ENCODE data around the gene SYNPR.

SYNPR gene

DNA sequence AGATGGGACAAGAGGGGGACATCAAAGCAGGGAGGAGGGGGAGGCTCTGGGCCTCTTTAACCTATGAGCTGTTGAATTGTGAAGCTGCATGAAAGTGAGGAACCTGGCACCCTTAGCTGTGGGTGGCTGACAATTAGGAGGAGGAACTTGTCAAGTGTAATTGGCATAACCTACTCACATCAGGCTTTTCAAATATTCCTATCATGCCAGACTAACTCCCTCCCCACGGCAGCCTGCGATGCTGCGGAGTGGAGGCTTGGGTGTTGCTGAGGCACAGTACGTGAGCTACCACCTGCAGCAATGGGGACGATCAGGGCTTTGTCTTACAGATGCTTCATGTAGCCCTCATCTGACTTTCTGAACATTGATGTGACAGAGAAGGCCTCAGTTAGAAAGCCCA lies 193.7 kb downstream of the SYNPR start:
- no peak for DNase-seq (ENCODE audit: low read depth in 2 of 2)

DNA sequence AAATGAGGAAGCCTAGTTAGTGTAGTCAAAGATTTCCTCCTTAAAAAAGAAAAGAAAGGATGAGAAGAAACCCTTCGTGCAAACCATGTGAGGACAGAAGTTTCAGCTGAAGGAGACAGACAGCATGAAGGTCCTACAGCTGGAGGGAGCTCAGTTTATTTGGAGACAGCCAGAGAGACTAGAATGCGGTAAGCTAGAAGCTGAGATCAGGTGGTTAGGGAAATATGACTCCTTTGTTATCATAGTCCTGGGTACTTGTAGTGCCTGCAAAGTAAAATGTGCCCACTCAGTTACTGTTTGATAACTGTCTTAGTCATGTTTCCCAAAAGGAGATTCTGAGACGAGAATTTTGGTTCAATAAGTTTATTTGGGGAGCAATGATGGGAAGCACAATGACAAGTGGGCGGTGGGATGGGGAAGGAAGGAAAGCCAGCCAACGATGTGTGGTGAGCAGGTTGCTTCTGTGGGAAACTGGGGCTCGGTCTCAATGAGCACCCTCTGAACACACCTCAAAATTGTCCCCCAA lies 195.6 kb downstream of the SYNPR start:
- DNase-seq (ENCODE audit: low read depth in 2 of 2): no peak

GRCh38 chr3:63474828-63475518 lies 196.9 kb downstream of the SYNPR start:
- DNase-seq (ENCODE audit: low read depth in 2 of 2): no peak

GRCh38 chr3:63477494-63478129 lies 199.5 kb downstream of the SYNPR start:
- no peak for DNase-seq (ENCODE audit: low read depth in 2 of 2)

DNA sequence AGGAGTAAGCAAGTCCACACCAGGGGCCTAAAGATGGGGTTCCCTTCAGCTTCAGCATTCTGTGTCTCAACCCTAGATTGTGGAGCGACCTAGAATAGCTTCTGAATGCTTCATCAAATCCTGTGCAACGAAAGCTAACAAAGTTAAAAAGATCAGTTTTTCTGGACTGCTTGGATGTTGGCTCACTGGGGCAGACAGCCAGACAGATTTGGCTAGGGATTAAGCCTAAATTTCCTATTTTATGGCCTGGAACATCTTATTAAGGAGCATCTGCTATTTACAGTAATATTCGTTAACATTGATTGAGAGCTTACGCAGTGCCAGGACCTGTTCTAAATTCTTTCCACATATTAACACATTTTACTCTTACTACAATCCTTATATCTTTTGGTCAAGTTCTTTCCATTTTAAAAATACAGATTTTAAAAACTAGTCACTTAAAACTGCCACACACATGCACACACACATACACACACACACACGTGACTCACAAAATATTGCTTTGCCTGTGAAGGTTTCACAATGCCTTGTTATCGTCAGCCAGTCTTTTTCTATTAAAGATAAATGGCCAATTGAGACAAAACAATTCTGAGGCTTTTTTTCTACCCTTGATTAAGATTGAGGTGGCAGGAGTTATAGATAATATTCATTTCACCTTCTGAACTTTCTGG lies 201.0 kb downstream of the SYNPR start:
- DNase-seq (ENCODE audit: low read depth in 2 of 2): no peak

DNA sequence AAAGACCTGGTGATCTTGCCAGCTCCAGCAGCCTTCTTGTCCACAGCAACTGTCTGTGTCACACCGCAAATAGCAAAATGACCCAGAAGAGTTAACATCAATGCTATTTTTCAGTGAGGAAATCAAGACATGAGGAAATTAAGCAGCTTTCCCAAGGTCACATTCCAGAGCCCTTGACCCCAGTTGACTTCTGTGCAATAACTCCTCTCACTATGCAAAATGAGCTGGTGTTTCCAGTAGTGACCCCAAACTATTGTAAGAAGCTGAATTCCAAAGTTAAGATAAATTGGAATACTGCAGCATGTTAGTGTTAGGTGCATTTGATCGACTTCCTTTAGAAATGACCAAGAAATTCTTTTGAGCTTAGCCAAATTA lies 201.5 kb downstream of the SYNPR start:
- no peak for DNase-seq (ENCODE audit: low read depth in 2 of 2)

- no peak for DNase-seq (ENCODE audit: low read depth in 2 of 2)
Observed at GRCh38 chr3:63481627-63482026, 203.5 kb downstream of the SYNPR start.

DNA sequence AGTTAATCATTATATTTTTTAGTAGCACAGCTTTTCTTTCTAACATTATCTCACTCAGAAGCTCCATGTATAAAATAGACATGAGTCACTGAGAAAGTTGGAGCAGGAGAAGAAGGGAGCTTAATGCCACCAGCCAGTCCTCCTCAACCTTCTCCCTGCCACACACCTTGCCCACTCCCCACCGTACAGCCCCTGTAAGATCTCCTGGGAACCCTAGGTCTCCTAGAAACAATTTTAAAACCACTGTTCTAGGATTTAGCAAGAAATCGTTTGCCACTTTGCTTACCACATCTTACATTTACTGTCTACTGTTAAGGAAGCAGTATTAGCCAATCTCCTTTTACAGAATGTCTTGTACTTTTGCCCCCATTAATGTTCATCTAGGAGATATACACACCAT lies 204.2 kb downstream of the SYNPR start:
- no peak for DNase-seq (ENCODE audit: low read depth in 2 of 2)

DNA sequence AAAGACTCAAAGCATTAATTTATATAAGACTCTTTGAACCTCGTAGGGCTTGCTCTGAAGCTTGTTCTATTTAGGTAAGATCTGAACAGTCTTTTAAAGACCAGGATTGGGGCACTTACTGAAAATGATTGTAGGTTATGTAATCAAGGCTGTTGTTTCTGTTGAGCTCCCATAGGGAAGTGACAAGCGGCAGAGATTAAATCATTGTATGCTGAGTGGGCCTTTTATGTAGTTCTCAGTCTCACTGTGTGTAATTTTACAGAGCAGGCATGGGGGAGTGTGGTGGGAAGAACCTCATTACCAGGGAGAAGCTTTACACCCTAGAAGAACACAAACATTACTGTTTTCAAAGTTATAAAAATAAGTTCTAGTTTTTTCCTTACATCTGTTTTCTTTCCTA lies 214.4 kb downstream of the SYNPR start:
- no peak for DNase-seq (ENCODE audit: low read depth in 2 of 2)

DNA sequence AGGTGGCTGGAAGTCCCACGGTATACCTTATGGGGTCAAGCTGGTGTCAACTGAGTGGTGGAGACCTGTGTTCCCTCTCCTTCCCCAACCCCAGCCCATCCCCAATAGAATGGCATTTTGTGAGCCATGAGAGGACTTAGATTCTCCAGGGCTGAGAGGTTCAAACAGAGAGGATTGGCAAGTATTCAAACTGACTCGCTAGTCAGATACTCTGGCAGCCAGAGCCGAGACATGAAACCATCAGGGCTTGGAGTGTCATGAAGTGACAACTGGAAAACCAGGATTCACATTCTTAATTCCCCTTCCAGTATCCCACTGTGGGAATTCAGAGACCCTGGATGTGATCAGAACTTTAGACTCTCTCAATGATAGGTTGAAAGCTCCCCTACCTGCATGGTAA lies 215.0 kb downstream of the SYNPR start:
- DNase-seq (ENCODE audit: low read depth in 2 of 2): no peak

DNA sequence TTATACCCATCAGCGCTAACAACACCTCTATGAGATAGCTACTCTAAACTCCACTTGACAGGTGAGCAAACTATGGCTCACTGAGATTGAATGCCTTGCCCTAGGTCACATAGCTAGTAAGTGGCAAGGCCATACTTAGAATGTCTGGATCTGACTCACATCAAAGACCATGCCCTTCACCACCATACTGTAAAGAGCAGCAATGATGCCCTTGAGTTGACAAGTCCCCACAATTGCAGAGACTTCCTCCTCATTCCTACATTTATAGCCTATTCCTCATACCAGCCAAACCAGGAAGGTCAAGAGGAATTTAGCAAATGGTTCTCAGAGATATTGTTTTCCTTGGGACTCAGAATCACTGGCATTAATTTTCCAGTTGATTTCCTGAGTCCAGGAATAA lies 216.5 kb downstream of the SYNPR start:
- no peak for DNase-seq (ENCODE audit: low read depth in 2 of 2)

- no peak for DNase-seq (ENCODE audit: low read depth in 2 of 2)
Observed at GRCh38 chr3:63497641-63498040, 219.5 kb downstream of the SYNPR start.

DNA sequence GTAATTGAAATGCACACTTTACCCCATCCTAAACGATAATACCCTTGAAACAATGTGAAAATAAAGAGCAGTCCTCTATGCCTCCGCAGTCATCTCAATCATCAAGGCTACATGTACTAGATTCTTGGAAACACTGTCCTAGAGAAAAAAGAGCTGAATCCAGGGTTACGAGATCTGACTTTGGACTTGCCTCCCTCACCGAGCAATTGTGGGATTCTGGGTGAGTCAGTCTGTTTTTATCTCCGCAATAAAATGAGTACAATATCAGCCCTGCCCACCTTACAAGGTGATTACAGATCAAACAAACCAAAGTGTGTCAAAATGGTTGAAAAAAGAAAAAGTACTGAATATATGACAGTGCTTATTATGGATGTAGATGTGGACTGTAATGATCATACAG lies 222.1 kb downstream of the SYNPR start:
- DNase-seq (ENCODE audit: low read depth in 2 of 2): no peak

DNA sequence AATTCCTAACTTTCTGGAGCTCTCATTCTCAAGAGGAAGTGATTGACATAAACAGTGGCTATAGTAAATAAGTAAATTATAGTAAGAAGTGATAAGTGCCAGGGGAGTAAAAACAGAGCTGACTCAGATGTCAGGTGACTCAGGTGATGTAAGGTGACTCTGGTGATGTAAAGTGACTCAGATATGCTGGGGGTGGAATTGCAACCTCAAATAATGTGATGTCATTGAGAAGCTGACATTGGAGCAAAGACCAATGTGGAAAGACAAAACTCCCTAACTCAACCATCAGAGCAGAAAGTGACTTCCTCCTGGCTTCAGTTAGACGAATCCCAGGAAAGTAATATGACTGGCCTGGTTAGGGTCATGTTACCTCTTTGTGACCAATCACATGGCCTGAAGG lies 230.2 kb downstream of the SYNPR start:
- no peak for DNase-seq (ENCODE audit: low read depth in 2 of 2)

DNA sequence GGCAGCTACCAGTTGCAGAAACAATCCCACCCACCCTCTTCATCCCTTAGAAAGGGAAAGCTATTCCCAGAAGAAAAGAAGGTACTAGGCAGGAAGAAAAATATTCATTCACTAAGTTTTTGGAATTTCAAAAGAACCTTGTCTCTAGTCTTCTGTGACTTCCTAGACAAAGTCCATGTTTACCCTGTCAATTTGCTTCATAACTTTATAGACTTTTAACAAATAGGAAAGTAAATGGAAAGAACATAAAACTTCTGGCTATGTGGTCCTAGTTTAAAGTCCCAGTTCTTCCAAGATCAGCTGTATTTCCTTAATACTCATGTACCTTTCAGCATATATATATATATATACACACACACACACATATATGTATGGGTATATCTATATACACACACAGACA lies 230.7 kb downstream of the SYNPR start:
- DNase-seq (ENCODE audit: low read depth in 2 of 2): no peak

GRCh38 chr3:63513791-63514190 lies 235.7 kb downstream of the SYNPR start:
- DNase-seq (ENCODE audit: low read depth in 2 of 2): no peak

GRCh38 chr3:63514678-63515077 lies 236.6 kb downstream of the SYNPR start:
- no peak for DNase-seq (ENCODE audit: low read depth in 2 of 2)

DNA sequence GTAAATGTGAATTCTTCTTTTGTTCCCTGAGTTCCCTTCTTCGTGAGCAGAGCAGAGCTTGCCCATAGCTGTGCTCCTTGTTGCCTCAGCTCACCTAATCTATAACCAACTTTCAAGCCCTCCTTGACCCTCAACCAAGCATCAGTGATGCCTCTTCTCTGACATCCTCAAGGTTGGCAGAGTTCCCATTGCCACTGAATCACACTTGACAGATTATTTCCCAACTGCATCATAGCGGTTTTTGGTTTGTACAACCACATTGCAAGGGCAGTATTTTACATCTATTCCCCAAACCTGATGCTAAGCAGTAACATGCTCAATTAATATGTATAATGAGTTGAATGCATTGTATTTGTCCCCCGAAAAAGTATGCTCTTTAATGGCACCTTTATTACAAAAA lies 241.3 kb downstream of the SYNPR start:
- no peak for DNase-seq (ENCODE audit: low read depth in 2 of 2)

DNA sequence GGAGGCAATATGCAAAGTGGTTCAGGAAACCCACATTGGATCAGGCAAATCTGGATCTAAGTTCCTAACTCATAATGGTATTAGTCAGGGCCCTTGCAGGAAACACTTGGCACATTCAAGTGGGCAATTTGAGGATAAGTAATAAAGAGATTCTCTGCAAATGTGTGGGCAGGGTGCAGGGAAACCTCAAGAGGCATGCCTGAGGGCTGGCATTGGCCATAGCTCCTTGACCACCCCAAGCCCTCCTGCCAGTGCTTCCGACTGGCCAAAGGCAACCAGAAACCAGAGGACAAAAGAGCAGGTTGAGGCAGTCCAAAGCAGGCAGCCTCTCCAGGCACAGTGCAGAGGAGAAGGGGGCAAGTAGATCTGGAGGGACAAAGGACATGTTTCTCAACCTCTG lies 243.5 kb downstream of the SYNPR start:
- DNase-seq (ENCODE audit: low read depth in 2 of 2): no peak

- DNase-seq (ENCODE audit: low read depth in 2 of 2): no peak
Observed at GRCh38 chr3:63523100-63523499, 245.0 kb downstream of the SYNPR start.

GRCh38 chr3:63528325-63529000 lies 250.4 kb downstream of the SYNPR start:
- DNase-seq (ENCODE audit: low read depth in 2 of 2): no peak

DNA sequence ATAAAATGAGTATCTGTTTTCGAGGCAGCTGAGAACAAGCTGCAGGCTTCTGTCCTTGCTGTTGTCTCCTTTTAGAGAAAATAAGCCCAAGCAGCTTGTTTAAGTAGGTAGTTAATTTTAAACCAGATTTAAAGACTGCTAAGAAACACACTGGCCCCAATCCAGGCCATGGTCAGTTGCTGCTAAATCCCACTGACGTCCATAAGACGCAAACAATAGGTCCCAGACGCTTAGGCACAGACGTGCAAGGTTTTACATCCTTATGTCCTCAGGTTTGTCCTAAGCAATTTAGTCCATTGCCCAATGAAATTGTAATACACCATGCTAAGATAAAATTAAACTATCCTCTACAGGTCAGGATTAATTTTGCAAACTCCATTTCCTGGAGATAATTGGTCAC lies 254.4 kb downstream of the SYNPR start:
- DNase-seq (ENCODE audit: low read depth in 2 of 2): no peak

- no peak for DNase-seq (ENCODE audit: low read depth in 2 of 2)
Observed at GRCh38 chr3:63538919-63539318, 260.8 kb downstream of the SYNPR start.
